BJ (cell line): ENCODE data around the gene EIF4G1. TPM values are rescaled to one million over a fixed set of nuclear protein-coding genes. Genes with fewer than 3 reads are reported as not detected.
A peak's percentile ranks its signal among the peaks of the same experiment; 100 is the strongest.

ENCODE experiments used
- CTCF ChIA-PET: fragments of 350-600 bp; formaldehyde crosslinking; extraction: SDS; loops from one replicate; lab custom pipeline; 2021; ENCODE audit warnings: antibody characterized with exemption, inconsistent platforms; lab: Yijun Ruan, JAX
- POLR2A ChIA-PET: fragments of 300-600 bp; sonication (Branson Sonifier 250); formaldehyde crosslinking; extraction: SDS; loops from one replicate; lab custom pipeline; 2021; ENCODE audit warnings: antibody characterized with exemption; lab: Charles Lee
- DNase-seq: peaks from one replicate; pipeline ENCODE4 v3.0.0-alpha.2; 2011; ENCODE audit warnings: low read depth
- H3K27me3 ChIP-seq: 2 replicates; pipeline ENCODE4 v1.6.0; 2011; ENCODE audit warnings: low read length; ENCODE audit not compliant: control insufficient read depth, insufficient read depth
- H3K36me3 ChIP-seq: 2 replicates; pipeline ENCODE4 v1.5.1; 2011; ENCODE audit warnings: low read length; ENCODE audit not compliant: control insufficient read depth, insufficient read depth
- H3K4me3 ChIP-seq: 2 replicates; pipeline ENCODE4 v1.5.1; 2011; ENCODE audit warnings: low read depth, mild to moderate bottlenecking, control low read depth, low read length
- polyA plus RNA-seq: library from polyadenylated mRNA; depleted of rRNA; stranded (reverse); fragments of >200 nt; gene quantifications from 2 replicates; pipeline ENCODE4 v1.2.3, GENCODE V29; 2011
- TF ChIP-seq, protein P1 (sequence below): IDR thresholded peaks from 2 replicates; pipeline ENCODE4 v1.5.1; 2011; ENCODE audit warnings: low read depth, mild to moderate bottlenecking, control low read depth, inconsistent platforms, low read length, moderate library complexity; ENCODE audit not compliant: insufficient read depth

Gene EIF4G1
- polyA plus RNA-seq, 1 experiment: 370 TPM

DNA sequence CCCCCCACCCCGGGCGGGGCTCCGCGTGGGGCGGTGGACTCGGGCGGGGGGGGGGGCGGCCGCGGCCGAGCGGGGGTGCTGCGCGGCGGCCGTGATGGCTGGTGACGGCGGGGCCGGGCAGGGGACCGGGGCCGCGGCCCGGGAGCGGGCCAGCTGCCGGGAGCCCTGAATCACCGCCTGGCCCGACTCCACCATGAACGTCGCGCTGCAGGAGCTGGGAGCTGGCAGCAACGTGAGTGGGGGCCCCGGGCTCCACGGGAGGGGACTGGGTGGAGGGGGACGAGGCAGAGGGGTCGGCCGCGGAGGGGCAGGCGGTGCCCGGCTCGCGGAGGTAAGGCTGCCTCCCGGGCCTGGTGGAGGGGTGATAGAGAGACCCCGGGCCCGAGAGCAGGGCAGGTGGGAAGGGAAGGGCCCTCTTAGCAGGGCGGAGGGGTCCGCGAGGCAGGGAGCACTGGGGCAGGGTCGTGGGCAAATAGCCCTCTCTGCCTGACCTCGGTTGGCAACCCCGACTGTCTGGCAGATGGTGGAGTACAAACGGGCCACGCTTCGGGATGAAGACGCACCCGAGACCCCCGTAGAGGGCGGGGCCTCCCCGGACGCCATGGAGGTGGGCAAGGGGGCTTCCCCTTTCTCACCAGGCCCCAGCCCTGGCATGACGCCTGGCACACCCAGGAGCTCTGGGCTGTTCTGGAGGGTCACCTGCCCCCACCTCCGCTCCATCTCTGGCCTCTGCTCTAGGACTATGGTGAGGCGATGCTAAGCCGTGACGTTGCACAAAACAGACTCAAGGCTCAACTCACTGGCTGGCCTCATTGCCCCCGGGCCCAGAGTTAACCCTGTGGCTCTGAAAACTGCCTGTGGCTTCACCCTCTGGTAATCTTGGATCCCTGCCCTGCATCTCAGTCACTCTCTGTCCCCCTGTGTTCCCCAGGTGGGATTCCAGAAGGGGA lies 38.2 kb upstream of the EIF4G1 start, which contains the start of gene ECE2:
Gene ECE2 (plus strand): TSS at position 62 of the 950 bp plus-strand sequence. CDS start 132 bp downstream, at position 194.
- ChIA-PET CTCF (interaction anchor here (0.6 kb wide), 1 partner anchor 288 kb away, joined by 3 read pairs; no protein-coding TSS in a partner anchor), POLR2A (no interaction called here)
- Histone ChIP-seq H3K36me3 (no peaks in the 10 kb centered on the region), H3K4me3 (no peak within 1 kb of the TSS), H3K27me3 (peaks cover 38% of the 10 kb centered on the region)
- TF ChIP-seq, protein P1, sequence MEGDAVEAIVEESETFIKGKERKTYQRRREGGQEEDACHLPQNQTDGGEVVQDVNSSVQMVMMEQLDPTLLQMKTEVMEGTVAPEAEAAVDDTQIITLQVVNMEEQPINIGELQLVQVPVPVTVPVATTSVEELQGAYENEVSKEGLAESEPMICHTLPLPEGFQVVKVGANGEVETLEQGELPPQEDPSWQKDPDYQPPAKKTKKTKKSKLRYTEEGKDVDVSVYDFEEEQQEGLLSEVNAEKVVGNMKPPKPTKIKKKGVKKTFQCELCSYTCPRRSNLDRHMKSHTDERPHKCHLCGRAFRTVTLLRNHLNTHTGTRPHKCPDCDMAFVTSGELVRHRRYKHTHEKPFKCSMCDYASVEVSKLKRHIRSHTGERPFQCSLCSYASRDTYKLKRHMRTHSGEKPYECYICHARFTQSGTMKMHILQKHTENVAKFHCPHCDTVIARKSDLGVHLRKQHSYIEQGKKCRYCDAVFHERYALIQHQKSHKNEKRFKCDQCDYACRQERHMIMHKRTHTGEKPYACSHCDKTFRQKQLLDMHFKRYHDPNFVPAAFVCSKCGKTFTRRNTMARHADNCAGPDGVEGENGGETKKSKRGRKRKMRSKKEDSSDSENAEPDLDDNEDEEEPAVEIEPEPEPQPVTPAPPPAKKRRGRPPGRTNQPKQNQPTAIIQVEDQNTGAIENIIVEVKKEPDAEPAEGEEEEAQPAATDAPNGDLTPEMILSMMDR: no peak
- no peak for DNase-seq

DNA sequence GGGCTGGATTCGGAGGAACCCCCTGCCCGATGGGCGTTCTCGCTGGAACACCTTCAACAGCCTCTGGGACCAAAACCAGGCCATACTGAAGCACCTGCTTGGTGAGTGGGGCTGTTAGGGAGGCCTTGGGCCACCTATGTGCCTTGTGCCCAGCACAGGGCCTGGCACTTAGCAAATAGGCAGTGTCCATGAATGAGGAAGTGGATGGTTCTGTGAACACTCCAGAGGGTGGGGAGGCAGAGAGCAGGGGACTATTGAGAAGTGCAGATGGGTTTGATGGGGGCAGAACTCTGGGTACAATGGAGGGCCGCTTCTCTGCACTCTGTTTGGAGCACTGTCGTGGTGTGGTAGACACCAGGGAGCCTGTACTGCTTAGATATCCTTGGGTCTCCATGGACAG lies 37.0 kb upstream of the EIF4G1 start:
- Histone ChIP-seq H3K4me3 (no peak overlapping the region), H3K36me3 (no peaks in the 10 kb centered on the region), H3K27me3 (peaks cover 39% of the 10 kb centered on the region)
- DNase-seq: no peak
- ChIA-PET CTCF (no interaction called here), POLR2A (no interaction called here)
- TF ChIP-seq, protein P1: no peak

DNA sequence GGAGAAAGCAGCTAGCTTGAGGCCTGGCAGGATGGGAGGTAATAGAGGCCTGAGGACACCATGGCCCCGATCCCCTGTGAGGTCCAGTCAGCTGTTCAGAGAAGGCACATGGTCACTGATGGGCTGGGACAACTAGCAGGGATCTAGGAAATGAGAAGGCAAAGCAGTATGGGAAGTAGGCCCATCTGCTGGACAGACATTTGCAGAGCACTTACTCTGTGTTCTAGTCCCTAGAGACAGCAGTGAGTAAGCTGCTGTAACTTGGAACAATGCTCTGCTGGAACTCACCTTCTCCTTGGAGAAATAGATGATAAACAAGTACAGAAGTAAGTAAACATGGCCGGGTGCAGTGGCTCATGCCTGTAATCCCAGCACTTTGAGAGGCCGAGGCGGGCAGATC lies 31.5 kb upstream of the EIF4G1 start:
- CTCF ChIA-PET: interaction anchor here (2.0 kb wide), 1 partner anchor 55 kb away, joined by 6 read pairs; no protein-coding TSS in a partner anchor
- Histone ChIP-seq H3K27me3 (peaks cover 13% of the 10 kb centered on the region), H3K4me3 (no peak overlapping the region), H3K36me3 (no peaks in the 10 kb centered on the region)
- TF ChIP-seq, protein P1: no peak
- no peak for DNase-seq
- POLR2A ChIA-PET: no interaction called here

DNA sequence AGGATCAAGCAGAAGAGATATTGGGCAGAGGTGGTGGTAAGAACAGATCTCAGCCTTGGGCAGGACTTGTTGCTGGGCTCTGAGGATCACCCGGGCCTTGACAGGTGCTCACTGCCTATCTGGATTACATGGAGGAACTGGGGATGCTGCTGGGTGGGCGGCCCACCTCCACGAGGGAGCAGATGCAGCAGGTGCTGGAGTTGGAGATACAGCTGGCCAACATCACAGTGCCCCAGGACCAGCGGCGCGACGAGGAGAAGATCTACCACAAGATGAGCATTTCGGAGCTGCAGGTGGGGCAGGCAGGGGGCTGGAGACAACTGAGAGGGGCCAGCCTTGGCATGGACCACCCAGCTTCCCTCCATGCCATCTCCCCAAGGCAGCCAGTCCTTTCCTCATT lies 30.7 kb upstream of the EIF4G1 start:
- Histone ChIP-seq H3K36me3 (no peaks in the 10 kb centered on the region), H3K4me3 (no peak overlapping the region), H3K27me3 (peaks cover 10% of the 10 kb centered on the region)
- ChIA-PET POLR2A (no interaction called here), CTCF (interaction anchor here (1.1 to 1.7 kb wide), 2 partner anchors 10 to 399 kb away, joined by 4 to 6 read pairs; partner anchors contain the start of gene PARL)
- TF ChIP-seq, protein P1: no peak
- DNase-seq: no peak

DNA sequence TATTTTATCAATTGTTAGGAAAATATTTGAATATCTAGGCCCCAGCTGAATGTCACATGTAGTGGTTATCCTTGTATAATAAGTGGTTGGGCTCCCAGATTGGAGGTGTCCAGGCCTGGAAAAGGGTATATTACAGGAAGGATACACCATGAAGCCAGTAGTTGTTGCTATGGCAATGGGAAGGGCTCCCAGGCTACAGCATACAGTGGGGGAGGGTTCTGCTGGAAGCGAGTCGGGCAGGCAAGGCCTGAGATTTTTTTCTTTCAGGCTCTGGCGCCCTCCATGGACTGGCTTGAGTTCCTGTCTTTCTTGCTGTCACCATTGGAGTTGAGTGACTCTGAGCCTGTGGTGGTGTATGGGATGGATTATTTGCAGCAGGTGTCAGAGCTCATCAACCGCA lies 29.7 kb upstream of the EIF4G1 start:
- TF ChIP-seq, protein P1: peak; percentile 50
- ChIA-PET CTCF (interaction anchor here (1.1 to 2.3 kb wide), 4 partner anchors 9 to 400 kb away, joined by 4 to 8 read pairs (median 6); partner anchors contain the start of gene PARL), POLR2A (no interaction called here)
- no peak for DNase-seq
- H3K36me3 ChIP-seq: no peaks in the 10 kb centered on the region
- H3K27me3 ChIP-seq: peaks cover 10% of the 10 kb centered on the region
- H3K4me3 ChIP-seq: no peak overlapping the region
